Stromal cell of bone marrow (primary cell): ENCODE results near the gene IDI2.
"Not testable (repeated sequence)": the region's sequence is repeated elsewhere in the genome, so short reads cannot be mapped to it uniquely, and the experiment has no call there.

Experiments used
- DNase-seq: peaks from one replicate; pipeline ENCODE4 v3.0.0-alpha.2; 2012; ENCODE audit warnings: low read depth

IDI2 gene

DNA sequence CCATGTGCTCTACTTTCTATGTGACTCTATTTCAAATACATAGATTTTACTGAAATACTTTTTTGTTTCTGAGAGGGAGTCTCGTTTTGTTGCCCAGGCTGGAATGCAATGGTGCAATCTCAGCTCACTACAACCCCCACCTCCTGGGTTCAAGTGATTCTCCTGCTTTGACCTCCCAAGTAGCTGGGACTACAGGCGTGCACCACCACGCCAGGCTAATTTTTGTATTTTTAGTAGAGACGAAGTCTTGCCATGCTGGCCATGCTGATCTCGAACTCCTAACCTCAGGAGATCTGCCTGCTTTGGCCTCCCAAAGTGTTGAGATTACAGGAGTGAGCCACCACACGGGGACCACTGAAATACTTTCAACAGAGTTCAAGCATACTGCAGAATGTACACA, 19.8 kb upstream of the IDI2 start:
- no peak for DNase-seq

DNA sequence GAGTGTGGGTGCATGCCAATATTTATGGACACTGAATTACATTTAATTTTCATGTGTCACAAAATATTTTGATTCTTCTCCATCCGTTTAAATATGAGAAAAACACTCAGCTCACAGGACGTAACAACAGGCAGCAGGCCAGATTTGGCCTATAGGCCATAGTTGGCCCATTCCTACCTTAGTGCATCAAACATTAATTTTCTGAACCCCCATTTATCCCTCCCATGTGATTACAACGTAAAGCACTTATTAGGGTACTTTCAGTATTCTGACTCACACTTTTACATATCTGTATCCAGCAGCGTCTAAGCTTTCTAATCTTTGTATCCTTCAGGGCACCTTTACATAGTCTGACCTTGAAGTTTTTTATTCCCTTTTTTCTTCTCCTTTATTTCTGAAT, 19.3 kb upstream of the IDI2 start:
- DNase-seq: no peak

GRCh38 chr10:1044146-1044545, 18.5 kb upstream of the IDI2 start:
- no peak for DNase-seq

GRCh38 chr10:1043532-1043995, 17.9 kb upstream of the IDI2 start:
- DNase-seq: no peak

GRCh38 chr10:1041514-1041913, 15.9 kb upstream of the IDI2 start:
- DNase-seq: no peak

- no peak for DNase-seq
These were observed 14.5 kb upstream of the IDI2 start for GRCh38 chr10:1040133-1040532.

- DNase-seq: not testable (repeated sequence)
These were observed 13.1 kb upstream of the IDI2 start for GRCh38 chr10:1038769-1039168.

DNA sequence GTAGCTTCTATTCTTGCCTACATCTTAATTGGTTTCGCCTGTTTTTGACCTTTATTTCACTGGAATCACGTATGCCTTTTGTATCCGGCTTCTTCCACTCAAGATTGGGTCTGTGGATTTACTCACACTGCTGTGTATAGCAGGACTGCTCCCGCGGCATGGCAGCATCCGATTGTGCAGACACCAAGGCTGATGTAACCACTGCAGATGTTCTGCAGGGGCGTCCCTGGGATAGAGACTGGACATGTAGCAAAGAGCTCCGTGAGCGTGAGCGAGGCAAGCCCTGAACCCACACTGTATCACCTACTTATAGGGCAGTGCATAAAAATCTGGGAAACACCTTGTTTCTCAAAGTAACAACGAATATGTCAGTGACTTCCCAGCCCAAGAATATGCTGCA, 11.4 kb upstream of the IDI2 start:
- no peak for DNase-seq

- no peak for DNase-seq
These were observed 10.7 kb upstream of the IDI2 start for GRCh38 chr10:1036341-1036791.

GRCh38 chr10:1035201-1035600, 9.5 kb upstream of the IDI2 start:
- no peak for DNase-seq

DNA sequence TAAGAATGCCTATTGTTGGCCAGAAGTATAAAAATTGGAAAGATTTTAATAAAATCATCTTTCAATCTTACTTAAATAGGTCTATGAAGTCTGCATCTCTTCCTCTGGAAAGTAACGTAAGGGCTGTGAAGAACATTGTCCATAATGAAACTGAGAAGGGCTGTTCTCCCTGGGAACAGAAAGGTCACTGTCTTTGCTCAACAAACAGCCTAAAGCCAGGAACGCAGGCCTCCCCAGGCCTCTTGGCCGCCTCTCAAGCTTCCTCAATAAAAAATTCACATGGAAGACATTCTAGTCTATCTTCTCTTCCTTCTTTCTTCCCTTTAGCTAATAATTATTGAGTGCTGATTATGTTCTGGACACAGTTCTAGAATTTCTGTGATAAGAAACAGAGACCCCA, 9.1 kb upstream of the IDI2 start:
- DNase-seq: no peak

- DNase-seq: no peak
These were observed 7.9 kb upstream of the IDI2 start for GRCh38 chr10:1033601-1034000.

DNA sequence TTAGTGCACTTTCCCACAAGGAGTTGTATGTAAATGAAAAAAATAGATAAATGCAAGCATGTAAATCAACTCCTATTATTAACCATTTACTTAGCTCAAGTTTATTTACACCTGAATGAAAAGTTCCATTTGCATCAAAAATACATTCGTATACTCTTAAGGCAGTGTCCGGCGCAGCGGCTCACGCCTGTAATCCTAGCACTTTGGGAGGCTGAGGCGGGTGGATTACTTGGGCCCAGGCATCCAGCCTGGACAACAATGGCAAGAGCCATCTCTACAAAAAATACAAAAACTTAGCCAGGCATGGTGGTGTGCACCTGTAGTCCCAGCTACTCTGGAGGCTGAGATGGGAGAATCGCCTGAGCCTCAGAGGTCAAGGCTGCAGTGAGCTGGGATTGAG, 4.2 kb upstream of the IDI2 start:
- no peak for DNase-seq

GRCh38 chr10:1026578-1026977, 919 bp upstream of the IDI2 start:
- DNase-seq: no peak

GRCh38 chr10:1024103-1024502, 1.6 kb downstream of the IDI2 start:
- DNase-seq: no peak

DNA sequence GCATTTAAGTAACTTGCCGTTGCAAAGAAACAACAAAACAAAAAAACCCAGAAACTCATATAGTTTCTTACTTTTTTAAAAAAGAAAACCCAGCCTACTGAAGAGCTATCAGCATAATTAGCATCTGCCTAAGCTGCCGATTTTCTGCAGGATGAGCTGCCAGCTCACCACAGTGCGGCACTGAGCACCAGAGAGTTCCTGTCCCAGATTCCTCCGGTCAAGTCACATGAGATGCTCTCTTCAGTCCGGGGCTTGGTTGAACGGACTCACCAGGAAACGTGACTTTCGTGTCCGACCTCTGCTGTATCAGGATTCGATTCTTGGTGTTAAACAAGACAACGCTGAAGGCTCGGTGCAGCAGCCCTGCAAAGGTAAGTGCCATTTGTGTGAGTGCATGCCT, 3.2 kb downstream of the IDI2 start:
- DNase-seq: no peak

DNA sequence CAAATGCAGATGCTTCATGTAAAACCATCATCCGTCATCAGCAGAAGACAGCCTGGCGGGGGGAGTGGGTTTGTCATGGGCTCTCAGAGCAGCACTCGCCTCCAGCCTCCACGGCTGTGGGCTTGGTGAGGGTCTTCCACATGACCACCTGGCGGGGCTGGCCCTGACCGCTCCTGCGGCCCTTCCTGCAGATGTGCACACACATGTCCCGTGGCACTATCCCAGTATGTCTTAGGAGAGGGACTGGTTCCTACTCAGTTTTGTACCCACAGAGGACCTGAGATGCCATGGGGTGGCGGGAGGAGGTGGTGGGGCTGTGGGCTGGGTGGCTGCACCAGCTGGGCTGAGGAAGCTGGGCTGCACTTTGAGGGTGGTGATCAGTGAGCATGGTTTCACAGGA, 4.7 kb downstream of the IDI2 start:
- no peak for DNase-seq

- DNase-seq: no peak
These were observed 5.2 kb downstream of the IDI2 start for GRCh38 chr10:1020460-1020859.

- DNase-seq: no peak
These were observed 6.3 kb downstream of the IDI2 start for GRCh38 chr10:1019362-1019761.

GRCh38 chr10:1015688-1016087, 10.0 kb downstream of the IDI2 start:
- no peak for DNase-seq

GRCh38 chr10:1011696-1012095, 14.0 kb downstream of the IDI2 start:
- DNase-seq: no peak

DNA sequence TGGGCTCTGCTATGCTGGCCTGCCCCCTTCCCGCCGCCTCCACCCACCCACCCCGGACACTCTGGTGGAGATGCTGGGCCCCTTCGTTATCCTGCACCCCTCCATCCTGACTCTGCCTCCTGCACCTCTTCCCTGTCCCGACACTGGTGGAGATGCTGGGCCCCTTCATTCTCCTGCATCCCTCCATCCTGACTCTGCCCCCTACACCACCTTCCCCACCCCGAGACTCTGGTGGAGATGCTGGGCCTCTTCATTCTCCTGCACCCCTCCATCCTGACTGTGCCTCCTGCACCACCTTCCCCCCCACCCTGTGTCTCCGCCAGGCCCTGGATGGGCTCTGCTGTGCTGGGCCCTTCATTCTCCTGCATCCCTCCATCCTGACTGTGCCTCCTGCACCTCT, 15.0 kb downstream of the IDI2 start:
- DNase-seq: no peak

DNA sequence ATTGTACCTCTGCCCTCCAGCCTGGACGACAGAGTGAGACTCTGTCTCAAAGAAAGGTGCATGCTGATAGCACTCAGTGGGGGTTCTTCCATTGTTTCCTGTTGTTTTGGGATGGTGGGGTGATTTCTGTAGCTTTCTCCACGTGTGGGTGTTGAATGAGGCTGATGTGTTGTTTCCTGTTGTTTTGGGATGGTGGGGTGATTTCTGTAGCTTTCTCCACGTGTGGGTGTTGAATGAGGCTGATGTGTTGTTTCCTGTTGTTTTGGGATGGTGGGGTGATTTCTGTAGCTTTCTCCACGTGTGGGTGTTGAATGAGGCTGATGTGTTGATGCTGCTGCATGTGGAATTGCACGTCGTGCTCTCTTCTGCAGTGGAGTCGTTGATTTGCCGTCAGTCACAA, 15.7 kb downstream of the IDI2 start:
- DNase-seq: not testable (repeated sequence)

DNA sequence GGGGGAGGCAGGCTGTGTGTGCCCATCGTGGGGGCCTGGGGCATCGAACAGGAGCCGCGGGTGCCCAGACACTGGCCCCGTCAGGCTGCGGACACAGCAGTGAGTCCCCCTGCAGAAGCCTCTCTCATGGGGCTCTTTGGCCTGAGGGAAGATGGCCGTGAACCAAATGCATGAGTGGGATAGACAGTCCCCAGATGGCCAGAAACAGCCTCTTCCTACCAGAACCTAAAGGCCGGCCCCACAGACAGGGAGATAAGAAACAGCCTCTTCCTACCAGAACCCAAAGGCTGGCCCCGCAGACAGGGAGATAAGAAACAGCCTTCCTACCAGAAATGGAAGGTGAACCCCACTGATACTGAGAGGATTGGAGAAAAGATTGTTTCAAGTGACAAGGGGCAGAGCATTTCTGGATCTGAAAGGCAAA, 16.6 kb downstream of the IDI2 start:
- DNase-seq: no peak

GRCh38 chr10:1007583-1007982, 18.1 kb downstream of the IDI2 start:
- no peak for DNase-seq
